H1 (cell line): ENCODE measurements around the gene CTNS. TPM values are rescaled to one million over a fixed set of nuclear protein-coding genes. Genes with fewer than 3 reads are reported as not detected.

Source experiments
- CTCF ChIA-PET: fragments of 300-600 bp; sonication (Branson Sonifier 250); formaldehyde crosslinking; loops from one replicate; lab custom pipeline; 2021; ENCODE audit not compliant: partially characterized antibody; lab: Charles Lee
- POLR2A ChIA-PET: fragments of 300-600 bp; sonication (Branson Sonifier 250); formaldehyde crosslinking; loops from one replicate; lab custom pipeline; 2021; ENCODE audit warnings: inconsistent platforms; ENCODE audit not compliant: partially characterized antibody; lab: Charles Lee
- DNase-seq, 2 experiments: peaks; one replicate each; pipeline versions ENCODE4 v3.0.0 to v3.0.0-alpha.2; 2010 to 2022; ENCODE audit warnings: low spot score in 2 of 2, low read depth in 1 of 2, mixed read lengths in 1 of 2
- FAIRE-seq: peaks from 2 replicates; lab custom pipeline; 2011; peaks lifted over from hg19 to GRCh38; lab: Jason Lieb, UNC
- H2AFZ ChIP-seq: 2 replicates; pipeline ENCODE4 v1.8.1; 2012; ENCODE audit warnings: low read length, inconsistent platforms
- H2AK5ac ChIP-seq: 2 replicates; pipeline ENCODE4 v1.6.1; 2013; ENCODE audit warnings: low read depth, low read length
- H2BK120ac ChIP-seq: replicated peaks from 2 replicates; pipeline ENCODE3; 2013; ENCODE audit warnings: low read depth, low read length, inconsistent platforms
- H2BK12ac ChIP-seq: 2 replicates; pipeline ENCODE4 v1.6.1; 2013; ENCODE audit warnings: low read depth, low read length
- H2BK15ac ChIP-seq: 2 replicates; pipeline ENCODE4 v1.6.1; 2013; ENCODE audit warnings: low read length
- H2BK20ac ChIP-seq: 2 replicates; pipeline ENCODE4 v1.6.1; 2013; ENCODE audit warnings: low read length
- H2BK5ac ChIP-seq: 2 replicates; pipeline ENCODE4 v1.6.1; 2013; ENCODE audit warnings: low read depth, low read length
- H3K14ac ChIP-seq: 2 replicates; pipeline ENCODE4 v1.6.1; 2013; ENCODE audit warnings: inconsistent platforms; ENCODE audit not compliant: insufficient read length
- H3K18ac ChIP-seq: 2 replicates; pipeline ENCODE4 v1.6.1; 2013; ENCODE audit warnings: low read length; ENCODE audit errors: extremely low read depth
- H3K23ac ChIP-seq: 2 replicates; pipeline ENCODE4 v1.6.1; 2013; ENCODE audit warnings: inconsistent platforms; ENCODE audit not compliant: insufficient read length
- H3K23me2 ChIP-seq: 2 replicates; pipeline ENCODE4 v1.6.1; 2013; ENCODE audit warnings: low read depth, low read length
- H3K27ac ChIP-seq: 2 replicates; pipeline ENCODE4 v1.6.1; 2011; ENCODE audit warnings: low read depth, low read length, inconsistent platforms
- H3K27me3 ChIP-seq, 4 experiments: replicated peaks in 1 of 4; 1 replicate in 1 of 4; 2 replicates in 3 of 4; pipeline versions ENCODE4 v1.6.1 to v1.8.1; 2011 to 2013; ENCODE audit warnings: low read length in 3 of 4, mild to moderate bottlenecking in 3 of 4, inconsistent platforms in 2 of 4, mixed read lengths in 2 of 4, moderate library complexity in 1 of 4; ENCODE audit not compliant: control insufficient read depth in 3 of 4, insufficient read depth in 3 of 4; ENCODE audit errors: extremely low read depth in 1 of 4
- H3K36me3 ChIP-seq, 4 experiments: 2 replicates each; pipeline versions ENCODE4 v1.6.1 to v1.8.1; 2011 to 2013; ENCODE audit warnings: mild to moderate bottlenecking in 4 of 4, low read length in 3 of 4, moderate library complexity in 2 of 4, control low read depth in 1 of 4, inconsistent platforms in 1 of 4; ENCODE audit not compliant: insufficient read depth in 4 of 4, control insufficient read depth in 2 of 4
- H3K4ac ChIP-seq: replicated peaks from 2 replicates; pipeline ENCODE3; 2013; ENCODE audit warnings: low read length, low read depth, mixed read lengths, inconsistent platforms; ENCODE audit not compliant: insufficient read length
- H3K4me1 ChIP-seq, 4 experiments: replicated peaks in 1 of 4; 1 replicate in 1 of 4; 2 replicates in 3 of 4; pipeline versions ENCODE4 v1.6.1 to v1.8.1; 2011 to 2013; ENCODE audit warnings: low read length in 3 of 4, inconsistent platforms in 2 of 4, mixed read lengths in 1 of 4; ENCODE audit not compliant: insufficient read depth in 4 of 4, control insufficient read depth in 3 of 4
- H3K4me2 ChIP-seq, 2 experiments: 2 replicates each; pipeline versions ENCODE4 v1.6.1 to v1.8.1; 2011 to 2013; ENCODE audit warnings: low read depth in 2 of 2, low read length in 2 of 2, control low read depth in 1 of 2, inconsistent platforms in 1 of 2, mild to moderate bottlenecking in 1 of 2; ENCODE audit not compliant: insufficient read depth in 1 of 2
- H3K4me3 ChIP-seq, 4 experiments: fragments of 200-600, 300-600 bp in 1 of 4; sonication (generic), shearing (Covaris generic), sonication (Bioruptor Twin) in 1 of 4; 2 replicates each; pipeline versions ENCODE4 v1.5.1 to v1.8.1; 2011 to 2016; ENCODE audit warnings: low read length in 4 of 4, low read depth in 3 of 4, control low read depth in 2 of 4, inconsistent platforms in 2 of 4, mild to moderate bottlenecking in 2 of 4, mixed read lengths in 1 of 4, moderate library complexity in 1 of 4; ENCODE audit not compliant: insufficient read depth in 2 of 4; ENCODE audit errors: extremely low read depth in 1 of 4
- H3K56ac ChIP-seq: replicated peaks from 2 replicates; pipeline ENCODE3; 2013; ENCODE audit warnings: low read depth, mild to moderate bottlenecking, mixed read lengths, low read length, inconsistent platforms; ENCODE audit not compliant: insufficient read length
- H3K79me1 ChIP-seq: 2 replicates; pipeline ENCODE4 v1.6.1; 2013; ENCODE audit warnings: low read depth, low read length, control low read depth
- H3K79me2 ChIP-seq, 2 experiments: 2 replicates each; pipeline versions ENCODE4 v1.6.1 to v1.8.1; 2012 to 2013; ENCODE audit warnings: low read length in 2 of 2, mild to moderate bottlenecking in 2 of 2, inconsistent platforms in 1 of 2; ENCODE audit not compliant: insufficient read depth in 2 of 2, control insufficient read depth in 1 of 2
- H3K9ac ChIP-seq, 4 experiments: replicated peaks in 1 of 4; 1 replicate in 1 of 4; 2 replicates in 3 of 4; pipeline versions ENCODE4 v1.6.1 to v1.8.1; 2011 to 2013; ENCODE audit warnings: low read depth in 3 of 4, low read length in 3 of 4, control low read depth in 2 of 4, mild to moderate bottlenecking in 2 of 4, moderate library complexity in 2 of 4, inconsistent platforms in 1 of 4; ENCODE audit errors: extremely low read depth in 1 of 4
- H3K9me3 ChIP-seq, 2 experiments: 2 replicates each; pipeline versions ENCODE4 v1.6.1 to v1.8.1; 2012 to 2013; ENCODE audit warnings: mild to moderate bottlenecking in 2 of 2, moderate library complexity in 2 of 2, control low read depth in 1 of 2, inconsistent platforms in 1 of 2, low read depth in 1 of 2, low read length in 1 of 2, mixed read lengths in 1 of 2; ENCODE audit not compliant: insufficient read depth in 2 of 2
- H4K20me1 ChIP-seq, 2 experiments: replicated peaks in 1 of 2; 2 replicates each; pipeline versions ENCODE3 to v1.8.1; 2011 to 2013; ENCODE audit warnings: inconsistent platforms in 2 of 2, low read length in 2 of 2, mild to moderate bottlenecking in 1 of 2; ENCODE audit not compliant: insufficient read depth in 2 of 2, control insufficient read depth in 1 of 2
- H4K5ac ChIP-seq: 2 replicates; pipeline ENCODE4 v1.6.1; 2013; ENCODE audit warnings: low read length, low read depth, mixed read lengths, inconsistent platforms; ENCODE audit not compliant: insufficient read length
- H4K8ac ChIP-seq: 2 replicates; pipeline ENCODE4 v1.8.0; 2013; ENCODE audit warnings: mild to moderate bottlenecking, moderate library complexity, low read length, inconsistent platforms; ENCODE audit not compliant: insufficient read depth; ENCODE audit errors: extremely low read depth
- H4K91ac ChIP-seq: replicated peaks from 2 replicates; pipeline ENCODE3; 2013; ENCODE audit warnings: low read length, mixed read lengths, inconsistent platforms; ENCODE audit not compliant: insufficient read length
- CTBP2 ChIP-seq: IDR thresholded peaks from 2 replicates; pipeline ENCODE4 v1.7.0; 2011; ENCODE audit warnings: borderline replicate concordance, mild to moderate bottlenecking, moderate library complexity, mixed read lengths, low read length; ENCODE audit not compliant: insufficient read depth, insufficient read length
- KDM1A ChIP-seq: fragments of 200-600, 300-600 bp; sonication (generic); IDR thresholded peaks from 2 replicates; pipeline ENCODE4 v1.7.1; 2016; ENCODE audit warnings: mild to moderate bottlenecking, low read length, borderline replicate concordance
- KDM4A ChIP-seq: IDR thresholded peaks from one replicate; pipeline ENCODE4 v1.7.1; 2012; ENCODE audit warnings: low read depth, mild to moderate bottlenecking, moderate library complexity, low read length, inconsistent platforms; ENCODE audit not compliant: severe bottlenecking
- MAFK ChIP-seq: IDR thresholded peaks from 2 replicates; pipeline ENCODE4 v1.6.1; 2012; ENCODE audit warnings: low read depth, mild to moderate bottlenecking, improper control_type of control experiment, low read length
- RXRA ChIP-seq: IDR thresholded peaks from 2 replicates; pipeline ENCODE4 v1.6.1; 2011; ENCODE audit warnings: low read depth, mild to moderate bottlenecking, low read length, moderate library complexity; ENCODE audit not compliant: insufficient read depth
- SIX5 ChIP-seq: IDR thresholded peaks from 2 replicates; pipeline ENCODE4 v1.6.1; 2011; ENCODE audit warnings: mild to moderate bottlenecking, low read depth, low read length
- SRF ChIP-seq: IDR thresholded peaks from 2 replicates; pipeline ENCODE4 v1.6.1; 2011; ENCODE audit warnings: mild to moderate bottlenecking, low read depth, low read length, moderate library complexity
- TAF1 ChIP-seq: IDR thresholded peaks from 2 replicates; pipeline ENCODE4 v1.6.1; 2011; ENCODE audit warnings: mild to moderate bottlenecking, low read depth, low read length
- YY1 ChIP-seq: IDR thresholded peaks from 2 replicates; pipeline ENCODE4 v1.6.1; 2011; ENCODE audit warnings: low read depth, mild to moderate bottlenecking, low read length
- ZNF274 ChIP-seq: IDR thresholded peaks from 2 replicates; pipeline ENCODE4 v1.7.0; 2012; ENCODE audit warnings: low read length, borderline replicate concordance; ENCODE audit errors: extremely low read depth
- WGBS, 2 experiments: shearing (Covaris generic) in 1 of 2; methylation state at CpG; one replicate each; pipeline versions ENCODE4 v1.1.6 to v1.1.7; 2013 to 2015; ENCODE audit warnings: low lambda C conversion rate in 2 of 2, mixed read lengths in 2 of 2, inconsistent platforms in 1 of 2, low coverage in 1 of 2, missing lambda C conversion rate in 1 of 2; ENCODE audit not compliant: insufficient replicate concordance in 2 of 2, insufficient coverage in 1 of 2, insufficient read length in 1 of 2; ENCODE audit errors: extremely low coverage in 1 of 2, missing lambda C conversion rate in 1 of 2; 5-methylcytosine and 5-hydroxymethylcytosine counted together
- polyA plus RNA-seq, 7 experiments: library from polyadenylated mRNA; depleted of rRNA in 3 of 7; stranded (reverse) in 5 of 7; unstranded in 2 of 7; fragments of >200 nt in 5 of 7; fragments of 200-250 nt in 2 of 7; gene quantifications; 1 replicate in 5 of 7; 2 replicates in 1 of 7; 4 replicates in 1 of 7; pipeline versions ENCODE4 v1.2.1 to v1.2.3, GENCODE V29; 2011 to 2013; ENCODE audit warnings: missing spikeins in 2 of 7, mixed read lengths in 2 of 7
- total RNA-seq: library from RNA; stranded (reverse); fragmentation: NEBNext Ultra II Directional; extraction: Animal tissue kit (Norgen Biotek cat#: 25700); gene quantifications from 2 replicates; pipeline ENCODE4 v1.2.1, GENCODE V29; 2021
- TF ChIP-seq, protein P1 (sequence below): IDR thresholded peaks from 2 replicates; pipeline ENCODE4 v1.6.1; 2012; ENCODE audit warnings: inconsistent platforms
- TF ChIP-seq, protein P2 (sequence below): IDR thresholded peaks from 2 replicates; pipeline ENCODE4 v1.6.1; 2011; ENCODE audit warnings: low read length, improper control_type of control experiment

CTNS gene
- total and polyA plus RNA-seq, 2 of the 8 experiments (the other 6 are each of a cell fraction or from before 2014, with no cell fraction given): 11.6 to 12.9 TPM

GRCh38 chr17:3632287-3632686 lies 4.3 kb upstream of the CTNS start:
- Histone ChIP-seq H3K4ac (no peak overlapping the region), H3K23ac (no peak overlapping the region), H3K56ac (no peak overlapping the region), H3K4me1 (peaks cover 0 to 3% (median 0%) of the 10 kb centered on the region in 4 experiments; a peak in 1 of 7 replicates), H4K5ac (no peak overlapping the region), H2BK12ac (no peak overlapping the region), H3K18ac (no peak overlapping the region), H3K9me3 (no peaks in the 10 kb centered on the region), H3K27ac (no peak overlapping the region; the same call in 1 of the 2 replicates), H3K23me2 (peaks cover 6% of the 10 kb centered on the region; the same call in 1 of the 2 replicates), H4K8ac (0 out of 2 replicates have a peak overlapping the region, but pooled peaks have one; percentile 35), H3K14ac (no peak overlapping the region), H3K79me1 (peaks cover 6% of the 10 kb centered on the region; the same call in 1 of the 2 replicates), H3K4me3 (no peak overlapping the region), H3K27me3 (no peaks in the 10 kb centered on the region), H3K4me2 (no peak overlapping the region), H4K91ac (no peak overlapping the region), H2BK120ac (no peak overlapping the region), H3K9ac (no peak overlapping the region), H2BK20ac (no peak overlapping the region), H3K79me2 (peaks cover 0 to 20% of the 10 kb centered on the region in 2 experiments; a peak in 2 of 4 replicates), H2BK15ac (no peak overlapping the region), H4K20me1 (peaks cover 2 to 12% of the 10 kb centered on the region in 2 experiments), H2AK5ac (no peak overlapping the region), H2BK5ac (no peak overlapping the region), H3K36me3 (peaks cover 2 to 25% (median 9%) of the 10 kb centered on the region in 4 experiments; a peak in 6 of 8 replicates), H2AFZ (no peak overlapping the region)
- WGBS, 2 experiments: 92% methylated on average over 7 of the region's 7 CpGs; no CpG with 5 or more reads in 1 of the 2 experiments
- ChIA-PET CTCF (interaction anchor here (0.6 to 1.2 kb wide), 4 partner anchors 11 to 57 kb away, joined by 3 to 4 read pairs (median 3); partner anchors contain the start of gene TRPV1), POLR2A (interaction anchor here (1.8 kb wide), 1 partner anchor 13 kb away, joined by 3 read pairs; no protein-coding TSS in a partner anchor)
- no peak for DNase-seq
- no peak for FAIRE-seq
- TF ChIP-seq KDM4A (no peak), MAFK (no peak), TAF1 (no peak), YY1 (no peak), ZNF274 (no peak), SRF (no peak), KDM1A (no peak), CTBP2 (no peak), RXRA (no peak), SIX5 (no peak)
- TF ChIP-seq, protein P1, sequence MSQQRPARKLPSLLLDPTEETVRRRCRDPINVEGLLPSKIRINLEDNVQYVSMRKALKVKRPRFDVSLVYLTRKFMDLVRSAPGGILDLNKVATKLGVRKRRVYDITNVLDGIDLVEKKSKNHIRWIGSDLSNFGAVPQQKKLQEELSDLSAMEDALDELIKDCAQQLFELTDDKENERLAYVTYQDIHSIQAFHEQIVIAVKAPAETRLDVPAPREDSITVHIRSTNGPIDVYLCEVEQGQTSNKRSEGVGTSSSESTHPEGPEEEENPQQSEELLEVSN: no peak
- TF ChIP-seq, protein P2, sequence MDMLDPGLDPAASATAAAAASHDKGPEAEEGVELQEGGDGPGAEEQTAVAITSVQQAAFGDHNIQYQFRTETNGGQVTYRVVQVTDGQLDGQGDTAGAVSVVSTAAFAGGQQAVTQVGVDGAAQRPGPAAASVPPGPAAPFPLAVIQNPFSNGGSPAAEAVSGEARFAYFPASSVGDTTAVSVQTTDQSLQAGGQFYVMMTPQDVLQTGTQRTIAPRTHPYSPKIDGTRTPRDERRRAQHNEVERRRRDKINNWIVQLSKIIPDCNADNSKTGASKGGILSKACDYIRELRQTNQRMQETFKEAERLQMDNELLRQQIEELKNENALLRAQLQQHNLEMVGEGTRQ: no peak
